ENCODE data around the gene CYP51A1. TPM values are rescaled to one million over a fixed set of nuclear protein-coding genes. Genes with fewer than 3 reads are reported as not detected.

The CYP51A1 gene
- 70.3 and 189 TPM in 2 replicates for total RNA-seq

GRCh38 chr7:92134271-92135051 lies at the start of gene CYP51A1:
TSS of gene CYP51A1 (minus strand) at chr7:92134477. CDS start at chr7:92134364, 113 bp downstream.

GRCh38 chr7:92178928-92179924 lies 44.9 kb upstream of the CYP51A1 start, which contains the start of gene LRRD1:
TSS of gene LRRD1 (minus strand) at chr7:92179142. CDS start at chr7:92165202, 13,940 bp downstream.

Other genes with a start within 250 kb of the CYP51A1 start
- 45.9 and 52.2 TPM in 2 replicates for gene AKAP9, start 193.6 kb downstream of the CYP51A1 start, total RNA-seq
- gene LRRD1, start 44.7 kb upstream of the CYP51A1 start, total RNA-seq: under 0.01 and 0.11 TPM in 2 replicates
- gene KRIT1, start 111.4 kb upstream of the CYP51A1 start, total RNA-seq: 42.4 TPM in 2 replicates
- 62.9 and 64.4 TPM in 2 replicates for gene ANKIB1, start 111.5 kb upstream of the CYP51A1 start, total RNA-seq

Data from placental epithelial cell (primary cell).